Measurements from ENCODE around the gene SH2D3C.
"Not testable (repeated sequence)": the region's sequence is repeated elsewhere in the genome, so short reads cannot be mapped to it uniquely, and the experiment has no call there.

The SH2D3C gene

GRCh38 chr9:127783111-127784008 lies 4.9 kb upstream of the SH2D3C start:
- DNase-seq, result peak; percentile 43 to 71
- Histone ChIP-seq H3K27me3 (no peaks in the 10 kb centered on the region), H3K9me3 (no peaks in the 10 kb centered on the region), H3K36me3 (peaks cover 15 to 16% (median 15%) of the 10 kb centered on the region in 3 donors), H3K4me1 (peaks cover 0 to 28% (median 19%) of the 10 kb centered on the region in 4 donors), H3K4me3 (no peak overlapping the region), H3K27ac (no peak overlapping the region)
- TF ChIP-seq, protein P1, sequence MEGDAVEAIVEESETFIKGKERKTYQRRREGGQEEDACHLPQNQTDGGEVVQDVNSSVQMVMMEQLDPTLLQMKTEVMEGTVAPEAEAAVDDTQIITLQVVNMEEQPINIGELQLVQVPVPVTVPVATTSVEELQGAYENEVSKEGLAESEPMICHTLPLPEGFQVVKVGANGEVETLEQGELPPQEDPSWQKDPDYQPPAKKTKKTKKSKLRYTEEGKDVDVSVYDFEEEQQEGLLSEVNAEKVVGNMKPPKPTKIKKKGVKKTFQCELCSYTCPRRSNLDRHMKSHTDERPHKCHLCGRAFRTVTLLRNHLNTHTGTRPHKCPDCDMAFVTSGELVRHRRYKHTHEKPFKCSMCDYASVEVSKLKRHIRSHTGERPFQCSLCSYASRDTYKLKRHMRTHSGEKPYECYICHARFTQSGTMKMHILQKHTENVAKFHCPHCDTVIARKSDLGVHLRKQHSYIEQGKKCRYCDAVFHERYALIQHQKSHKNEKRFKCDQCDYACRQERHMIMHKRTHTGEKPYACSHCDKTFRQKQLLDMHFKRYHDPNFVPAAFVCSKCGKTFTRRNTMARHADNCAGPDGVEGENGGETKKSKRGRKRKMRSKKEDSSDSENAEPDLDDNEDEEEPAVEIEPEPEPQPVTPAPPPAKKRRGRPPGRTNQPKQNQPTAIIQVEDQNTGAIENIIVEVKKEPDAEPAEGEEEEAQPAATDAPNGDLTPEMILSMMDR (IDR thresholded peaks at IDR 0.05), result no peak
- intact Hi-C loops (cut with DNase I; ENCODE audit: low total_unique reads), result loop anchor here (2.0 kb wide), 1 partner anchor 49 kb away; the partner anchor contains the start of gene TOR2A

DNA sequence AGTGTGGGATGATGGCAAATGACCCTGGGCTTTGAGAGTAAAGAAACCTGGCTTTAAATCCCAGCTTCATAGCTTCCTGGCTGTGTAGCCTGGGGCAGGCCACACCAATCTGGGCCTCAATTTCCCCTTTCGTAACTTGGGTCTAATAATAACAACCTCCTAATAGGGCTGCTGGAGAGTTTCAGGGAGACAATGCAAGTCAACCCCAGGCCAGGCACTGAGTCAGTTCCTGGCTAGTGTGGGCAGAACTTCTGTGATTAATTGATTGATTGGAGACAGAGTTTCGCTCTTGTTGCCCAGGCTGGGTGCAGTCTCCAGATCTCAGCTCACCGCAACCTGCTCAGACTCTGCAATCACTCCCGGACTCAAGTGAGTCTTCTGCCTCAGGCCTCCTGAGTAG lies 3.3 kb upstream of the SH2D3C start:
- DNase-seq, result no peak
- TF ChIP-seq, protein P1 (IDR thresholded peaks at IDR 0.05), result no peak
- H3K27ac ChIP-seq, result no peak overlapping the region
- peaks cover 0 to under 1% (median 0%) of the 10 kb centered on the region in 3 donors for H3K36me3 ChIP-seq
- H3K4me3 ChIP-seq, result no peak overlapping the region
- H3K27me3 ChIP-seq, result no peaks in the 10 kb centered on the region
- peaks cover 0 to 12% (median 7%) of the 10 kb centered on the region in 4 donors for H3K4me1 ChIP-seq
- H3K9me3 ChIP-seq, result no peaks in the 10 kb centered on the region
- intact Hi-C loops (cut with DNase I; ENCODE audit: low total_unique reads), result no loop called here

DNA sequence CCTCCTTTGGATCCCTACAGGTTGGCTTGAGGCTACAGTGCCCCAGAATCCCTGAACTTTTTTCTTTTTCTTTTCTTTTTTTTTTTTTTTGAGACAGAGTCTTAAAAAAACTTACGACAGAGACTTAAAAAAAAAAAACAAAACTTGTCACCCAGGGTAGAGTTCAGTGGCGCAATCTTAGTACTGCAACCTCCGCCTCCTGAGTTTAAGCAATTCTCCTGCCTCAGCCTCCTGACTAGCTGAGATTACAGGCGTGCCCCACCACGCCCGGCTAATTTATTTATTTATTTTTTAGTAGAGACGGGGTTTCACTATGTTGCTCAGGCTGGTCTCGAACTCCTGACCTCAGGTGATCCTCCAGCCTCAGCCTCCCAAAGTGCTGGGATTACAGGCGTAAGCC lies 2.4 kb upstream of the SH2D3C start:
- H3K27ac ChIP-seq; H3K9me3 ChIP-seq; H3K27me3 ChIP-seq; H3K4me1 ChIP-seq; intact Hi-C loops (cut with DNase I; ENCODE audit: low total_unique reads); H3K4me3 ChIP-seq; H3K36me3 ChIP-seq; DNase-seq: not testable (repeated sequence)

- no peaks in the 10 kb centered on the region for H3K36me3 ChIP-seq
- no peaks in the 10 kb centered on the region for H3K9me3 ChIP-seq
- peaks cover 0 to 9% (median 3%) of the 10 kb centered on the region in 4 donors for H3K4me1 ChIP-seq
- DNase-seq, result no peak
- intact Hi-C loops (cut with DNase I; ENCODE audit: low total_unique reads), result no loop called here
- TF ChIP-seq, protein P1 (IDR thresholded peaks at IDR 0.05), result no peak
- H3K27me3 ChIP-seq, result peaks cover 0 to 3% of the 10 kb centered on the region in 2 donors
- H3K4me3 ChIP-seq, result no peak overlapping the region
- H3K27ac ChIP-seq, result no peak overlapping the region
Measured at GRCh38 chr9:127780126-127780885, 1.8 kb upstream of the SH2D3C start.

DNA sequence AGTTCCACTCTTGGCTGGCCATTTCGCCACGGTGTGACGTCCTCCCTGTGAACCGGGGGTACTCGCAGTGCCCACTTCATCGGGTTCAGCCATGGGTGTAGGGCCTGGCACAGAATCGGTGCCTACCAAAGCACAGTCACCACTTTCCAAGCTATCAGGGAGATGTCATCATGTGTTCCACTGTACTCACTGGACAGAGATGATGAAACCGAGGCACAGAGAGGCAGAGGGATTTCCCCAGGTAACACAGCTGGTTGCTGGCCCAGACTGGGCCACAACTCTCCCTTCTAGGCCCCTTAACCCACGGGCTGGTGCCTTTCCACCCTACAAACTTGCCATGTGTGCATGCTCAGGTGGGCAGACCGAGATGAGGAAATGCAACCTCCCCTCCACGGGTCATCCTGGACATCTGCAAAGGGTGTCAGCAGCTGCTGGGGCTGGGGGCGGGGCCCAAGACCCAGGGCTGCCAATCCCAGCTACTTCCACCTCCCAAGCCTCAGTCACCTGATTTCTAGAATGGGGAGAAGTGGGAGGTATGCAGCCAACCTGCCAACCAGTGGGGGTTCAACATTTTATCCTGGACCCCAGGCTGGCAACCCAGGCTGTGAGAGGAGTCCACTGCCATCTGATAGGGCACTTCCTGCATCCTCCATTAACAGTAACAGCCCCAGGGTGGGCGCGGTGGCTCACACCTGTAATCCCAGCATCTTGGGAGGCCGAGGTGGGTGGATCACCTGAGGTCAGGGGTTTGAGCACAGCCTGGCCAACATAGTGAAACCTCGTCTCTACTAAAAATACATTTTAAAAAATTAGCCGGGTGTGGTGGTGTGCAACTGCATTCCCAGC lies 893 bp upstream of the SH2D3C start:
- no peak for DNase-seq
- H3K9me3 ChIP-seq, result no peaks in the 10 kb centered on the region
- H3K4me3 ChIP-seq, result no peak overlapping the region
- intact Hi-C loops (cut with DNase I; ENCODE audit: low total_unique reads), result no loop called here
- H3K27me3 ChIP-seq, result peaks cover 0 to 3% of the 10 kb centered on the region in 2 donors
- TF ChIP-seq, protein P1 (IDR thresholded peaks at IDR 0.05), result no peak
- H3K4me1 ChIP-seq, result peaks cover 0 to 3% (median under 1%) of the 10 kb centered on the region in 4 donors
- H3K27ac ChIP-seq, result no peak overlapping the region
- no peaks in the 10 kb centered on the region for H3K36me3 ChIP-seq
